ENCODE results near the gene TPP2. TPM values are rescaled to one million over a fixed set of nuclear protein-coding genes. Genes with fewer than 3 reads are reported as not detected.

The TPP2 gene
- polyA plus RNA-seq, 4 donors = 50.1 to 67.4 (median 63.4) TPM

- no peak for DNase-seq (ENCODE audit: low read depth in 4 of 4, low spot score in 3 of 4)
Measured at GRCh38 chr13:102593466-102593865, 3.3 kb upstream of the TPP2 start.

GRCh38 chr13:102597029-102597961 is 509 bp downstream of the TPP2 start:
- DNase-seq (ENCODE audit: low read depth in 4 of 4, low spot score in 3 of 4) = no peak

GRCh38 chr13:102598061-102598460 is 1.3 kb downstream of the TPP2 start:
- DNase-seq (ENCODE audit: low read depth in 4 of 4, low spot score in 3 of 4) = no peak

- DNase-seq (ENCODE audit: low read depth in 4 of 4, low spot score in 3 of 4) = no peak
Measured at GRCh38 chr13:102599426-102600012, 2.7 kb downstream of the TPP2 start.

GRCh38 chr13:102606537-102607309 is 9.9 kb downstream of the TPP2 start:
- DNase-seq (ENCODE audit: low read depth in 4 of 4, low spot score in 3 of 4) = no peak

GRCh38 chr13:102608974-102609373 is 12.2 kb downstream of the TPP2 start:
- no peak for DNase-seq (ENCODE audit: low read depth in 4 of 4, low spot score in 3 of 4)

- DNase-seq (ENCODE audit: low read depth in 4 of 4, low spot score in 3 of 4) = no peak
Measured at GRCh38 chr13:102609696-102610095, 12.9 kb downstream of the TPP2 start.

GRCh38 chr13:102610296-102610895 is 13.6 kb downstream of the TPP2 start:
- no peak for DNase-seq (ENCODE audit: low read depth in 4 of 4, low spot score in 3 of 4)

- DNase-seq (ENCODE audit: low read depth in 4 of 4, low spot score in 3 of 4) = no peak
Measured at GRCh38 chr13:102617697-102618350, 21.0 kb downstream of the TPP2 start.

- DNase-seq (ENCODE audit: low read depth in 4 of 4, low spot score in 3 of 4) = no peak
Measured at GRCh38 chr13:102620516-102620915, 23.7 kb downstream of the TPP2 start.

- DNase-seq (ENCODE audit: low read depth in 4 of 4, low spot score in 3 of 4) = no peak
Measured at GRCh38 chr13:102626928-102627327, 30.1 kb downstream of the TPP2 start.

- no peak for DNase-seq (ENCODE audit: low read depth in 4 of 4, low spot score in 3 of 4)
Measured at GRCh38 chr13:102628559-102628958, 31.8 kb downstream of the TPP2 start.

GRCh38 chr13:102631198-102631597 is 34.4 kb downstream of the TPP2 start:
- no peak for DNase-seq (ENCODE audit: low read depth in 4 of 4, low spot score in 3 of 4)

GRCh38 chr13:102638741-102639140 is 42.0 kb downstream of the TPP2 start:
- no peak for DNase-seq (ENCODE audit: low read depth in 4 of 4, low spot score in 3 of 4)

- DNase-seq (ENCODE audit: low read depth in 4 of 4, low spot score in 3 of 4) = no peak
Measured at GRCh38 chr13:102642029-102642428, 45.2 kb downstream of the TPP2 start.

GRCh38 chr13:102642475-102642874 is 45.7 kb downstream of the TPP2 start:
- peak in 3 of 4 donors; percentile 22 to 44 (median 26) for DNase-seq (ENCODE audit: low read depth in 4 of 4, low spot score in 3 of 4)

- no peak for DNase-seq (ENCODE audit: low read depth in 4 of 4, low spot score in 3 of 4)
Measured at GRCh38 chr13:102643656-102644055, 46.9 kb downstream of the TPP2 start.

GRCh38 chr13:102645701-102646100 is 48.9 kb downstream of the TPP2 start:
- DNase-seq (ENCODE audit: low read depth in 4 of 4, low spot score in 3 of 4) = no peak

GRCh38 chr13:102648046-102648445 is 51.3 kb downstream of the TPP2 start:
- no peak for DNase-seq (ENCODE audit: low read depth in 4 of 4, low spot score in 3 of 4)

GRCh38 chr13:102650444-102650843 is 53.7 kb downstream of the TPP2 start:
- DNase-seq (ENCODE audit: low read depth in 4 of 4, low spot score in 3 of 4) = no peak

Measured in left renal pelvis (tissue), 4 donors.